HG02981 (cell line): ENCODE results near the gene ZDHHC18.
A peak's percentile ranks its signal among the peaks of the same experiment; 100 is the strongest.
"Not testable (repeated sequence)": the region's sequence is repeated elsewhere in the genome, so short reads cannot be mapped to it uniquely, and the experiment has no call there.

Experiments used
- ATAC-seq: cut with Tn5 transposase; IDR thresholded peaks from one replicate; pipeline ENCODE4 v1.9.1; 2021; ENCODE audit warnings: mild to moderate bottlenecking, moderate library complexity; ENCODE audit not compliant: unreplicated experiment

The ZDHHC18 gene

GRCh38 chr1:26790551-26790953, 35.9 kb upstream of the ZDHHC18 start:
- ATAC-seq = no peak

GRCh38 chr1:26791148-26791547, 35.3 kb upstream of the ZDHHC18 start:
- ATAC-seq = no peak

- ATAC-seq = no peak
These were observed 34.9 kb upstream of the ZDHHC18 start for GRCh38 chr1:26791626-26792025.

- no peak for ATAC-seq
These were observed 33.6 kb upstream of the ZDHHC18 start for GRCh38 chr1:26792924-26793323.

GRCh38 chr1:26794391-26794790, 32.1 kb upstream of the ZDHHC18 start:
- no peak for ATAC-seq

GRCh38 chr1:26797627-26798026, 28.9 kb upstream of the ZDHHC18 start:
- ATAC-seq = no peak

GRCh38 chr1:26799479-26800142, 26.9 kb upstream of the ZDHHC18 start:
- ATAC-seq = no peak

GRCh38 chr1:26803932-26804331, 22.6 kb upstream of the ZDHHC18 start:
- not testable (repeated sequence) for ATAC-seq

GRCh38 chr1:26810105-26810504, 16.4 kb upstream of the ZDHHC18 start:
- ATAC-seq = not testable (repeated sequence)

- ATAC-seq = no peak
These were observed 15.4 kb upstream of the ZDHHC18 start for GRCh38 chr1:26811057-26811456.

GRCh38 chr1:26811708-26812107, 14.8 kb upstream of the ZDHHC18 start:
- no peak for ATAC-seq

- no peak for ATAC-seq
These were observed 12.1 kb upstream of the ZDHHC18 start for GRCh38 chr1:26814377-26814776.

- ATAC-seq = no peak
These were observed 11.6 kb upstream of the ZDHHC18 start for GRCh38 chr1:26814893-26815292.

- ATAC-seq = peak; percentile 87
These were observed 5.7 kb upstream of the ZDHHC18 start for GRCh38 chr1:26820784-26821269.

- no peak for ATAC-seq
These were observed 3.6 kb upstream of the ZDHHC18 start for GRCh38 chr1:26822737-26823395.

GRCh38 chr1:26824731-26825130, 1.8 kb upstream of the ZDHHC18 start:
- ATAC-seq = no peak

GRCh38 chr1:26827106-26827604, 667 bp downstream of the ZDHHC18 start:
- no peak for ATAC-seq

- ATAC-seq = no peak
These were observed 1.2 kb downstream of the ZDHHC18 start for GRCh38 chr1:26827663-26828062.

GRCh38 chr1:26828411-26828991, 2.0 kb downstream of the ZDHHC18 start:
- ATAC-seq = no peak

GRCh38 chr1:26829184-26829911, 2.9 kb downstream of the ZDHHC18 start:
- no peak for ATAC-seq

GRCh38 chr1:26831059-26831458, 4.6 kb downstream of the ZDHHC18 start:
- no peak for ATAC-seq
